MM.1S (cell line): ENCODE results near the gene CHTF8.

Experiments
- CTCF ChIP-seq: fragments of 300-600 bp; sonication (generic); IDR thresholded peaks from 2 replicates; pipeline ENCODE4 v1.5.1; 2016; ENCODE audit warnings: antibody characterized with exemption, low read length, mixed read lengths
- EZH2 ChIP-seq: fragments of 300-600 bp; sonication (generic); optimal IDR thresholded peaks from 2 replicates; pipeline ENCODE3; 2017; ENCODE audit warnings: low read depth, mild to moderate bottlenecking, antibody characterized with exemption, low read length, mixed read lengths

DNA sequence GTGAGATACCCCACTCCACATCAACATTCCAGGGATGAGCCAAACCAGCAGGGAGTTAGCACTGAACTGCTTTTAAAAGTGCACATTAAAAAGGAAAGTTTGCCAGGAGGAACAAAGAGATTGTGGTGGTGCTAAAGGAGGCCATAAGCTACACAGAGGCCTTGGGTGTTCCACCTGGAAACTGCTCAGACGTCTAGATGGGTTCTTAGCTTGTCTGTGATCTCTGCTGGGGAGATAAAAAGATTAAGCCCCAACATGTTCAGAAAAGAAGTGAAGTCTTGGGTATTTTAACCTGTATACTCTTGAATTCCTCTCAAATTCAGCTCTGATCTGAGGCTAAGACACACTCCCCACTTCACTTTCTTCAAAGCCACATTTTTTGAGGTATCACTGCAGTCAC lies 16.6 kb downstream of the CHTF8 start:
- TF ChIP-seq CTCF (no peak), EZH2 (no peak)
